CD4-positive, alpha-beta memory T cell (primary cell): ENCODE measurements around the gene ATP2B2. TPM values are rescaled to one million over a fixed set of nuclear protein-coding genes. Genes with fewer than 3 reads are reported as not detected.

Source experiments
- CTCF ChIA-PET: fragments of 350-600 bp; sonication (Branson Sonifier 250); formaldehyde crosslinking; loops from one replicate; lab custom pipeline; 2021; ENCODE audit warnings: inconsistent platforms; ENCODE audit not compliant: partially characterized antibody; lab: Charles Lee
- POLR2A ChIA-PET: fragments of 350-600 bp; sonication (Branson Sonifier 250); formaldehyde crosslinking; loops from one replicate; lab custom pipeline; 2021; ENCODE audit not compliant: partially characterized antibody; lab: Charles Lee
- DNase-seq, 5 donors: peaks; one replicate each; pipeline versions ENCODE4 v3.0.0 to v3.0.0-alpha.2; 2020 to 2022; ENCODE audit warnings: mixed read lengths in 1 of 5
- H3K27ac ChIP-seq: one replicate; pipeline ENCODE4 v1.7.0; 2013; ENCODE audit warnings: low read depth, low read length
- H3K27me3 ChIP-seq: 2 replicates; pipeline ENCODE4 v1.7.0; 2013; ENCODE audit warnings: mild to moderate bottlenecking, low read length, moderate library complexity; ENCODE audit not compliant: insufficient read depth
- H3K36me3 ChIP-seq: 2 replicates; pipeline ENCODE4 v1.7.0; 2013; ENCODE audit warnings: mild to moderate bottlenecking, low read length, moderate library complexity; ENCODE audit not compliant: insufficient read depth
- H3K4me1 ChIP-seq: 2 replicates; pipeline ENCODE4 v1.7.0; 2013; ENCODE audit warnings: mild to moderate bottlenecking, low read length, moderate library complexity; ENCODE audit not compliant: insufficient read depth
- H3K4me3 ChIP-seq, 2 donors: one replicate each; pipeline ENCODE4 v1.7.0; 2013; ENCODE audit warnings: low read length in 2 of 2, mild to moderate bottlenecking in 1 of 2
- H3K9me3 ChIP-seq, 2 donors: one replicate each; pipeline ENCODE4 v1.7.0; 2013; ENCODE audit warnings: low read length in 2 of 2, control low read depth in 1 of 2; ENCODE audit not compliant: control insufficient read depth in 1 of 2
- H3K27ac Mint-ChIP-seq, 7 donors: one replicate each; pipeline ENCODE4 v1.8.0; 2020 to 2021; ENCODE audit warnings: mixed read lengths in 7 of 7, mild to moderate bottlenecking in 6 of 7, inconsistent platforms in 3 of 7, moderate library complexity in 3 of 7
- H3K27me3 Mint-ChIP-seq, 2 donors: one replicate each; pipeline ENCODE4 v1.8.0; 2020 to 2021; ENCODE audit warnings: mixed read lengths in 2 of 2
- H3K36me3 Mint-ChIP-seq, 2 donors: one replicate each; pipeline ENCODE4 v1.8.0; 2020 to 2021; ENCODE audit warnings: mixed read lengths in 2 of 2, inconsistent platforms in 1 of 2, mild to moderate bottlenecking in 1 of 2
- H3K4me1 Mint-ChIP-seq, 4 donors: one replicate each; pipeline ENCODE4 v1.8.0; 2020 to 2021; ENCODE audit warnings: mixed read lengths in 4 of 4, mild to moderate bottlenecking in 1 of 4
- H3K4me3 Mint-ChIP-seq, 8 donors: one replicate each; pipeline ENCODE4 v1.8.0; 2020 to 2021; ENCODE audit warnings: mixed read lengths in 8 of 8, mild to moderate bottlenecking in 7 of 8, moderate library complexity in 6 of 8, inconsistent platforms in 3 of 8
- H3K9me3 Mint-ChIP-seq, 8 donors: one replicate each; pipeline ENCODE4 v1.8.0; 2020 to 2021; ENCODE audit warnings: mixed read lengths in 8 of 8, mild to moderate bottlenecking in 5 of 8, inconsistent platforms in 3 of 8, moderate library complexity in 1 of 8
- intact Hi-C: fragments of 100-400 bp; cut with micrococcal nuclease; formaldehyde crosslinking; loops from one replicate; pipeline ENCODE4 v1.15.1; 2023
- polyA plus RNA-seq, 2 donors: library from polyadenylated mRNA; unstranded; fragments of 300-500 nt; fragmentation: Illumina TruSeq; gene quantifications; one replicate each; pipeline ENCODE4 v1.2.3, GENCODE V29; 2021
- total RNA-seq, 2 experiments: library from RNA; stranded (reverse); gene quantifications; one replicate each; pipeline ENCODE4 v1.2.3, GENCODE V29; 2021

The ATP2B2 gene
- total and polyA plus RNA-seq, 4 experiments from 2014 or later = not detected

DNA sequence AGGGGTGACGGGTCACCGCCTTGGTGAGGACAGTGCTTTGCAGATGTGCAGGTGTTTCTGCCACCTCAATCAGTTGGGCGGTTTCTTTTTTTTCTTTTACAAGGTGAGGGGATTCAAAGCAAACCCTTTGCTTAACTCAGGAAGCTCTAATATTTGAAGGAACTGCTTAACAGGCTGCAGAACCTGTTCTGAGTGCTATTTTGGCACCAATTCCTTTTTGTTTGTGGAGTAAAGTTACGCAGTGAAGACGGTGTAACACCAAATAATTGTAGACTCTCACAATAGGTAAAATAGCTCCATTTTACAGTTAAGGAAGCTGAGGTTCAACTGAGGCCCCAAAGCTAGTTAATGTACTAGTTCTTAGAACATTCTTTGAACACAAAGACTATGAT, 219.3 kb downstream of the ATP2B2 start:
- peaks cover 0 to 47% of the 10 kb centered on the region in 2 donors for H3K36me3 Mint-ChIP-seq
- Histone ChIP-seq H3K9me3 (no peaks in the 10 kb centered on the region), H3K4me1 (peaks cover 23% of the 10 kb centered on the region), H3K27ac (no peak overlapping the region), H3K27me3 (no peaks in the 10 kb centered on the region), H3K36me3 (peaks cover 26% of the 10 kb centered on the region), H3K4me3 (no peak overlapping the region)
- H3K27me3 Mint-ChIP-seq = no peaks in the 10 kb centered on the region
- H3K4me1 Mint-ChIP-seq = peaks cover 26 to 45% (median 29%) of the 10 kb centered on the region in 4 donors
- intact Hi-C loops = loop anchor here (2.0 to 10.0 kb wide), 3 partner anchors 37 to 301 kb away; partner anchors contain the start of genes EMC3, IRAK2 and TATDN2
- DNase-seq = no peak
- H3K4me3 Mint-ChIP-seq = no peak overlapping the region
- CTCF ChIA-PET = interaction anchor here (1.3 kb wide), 1 partner anchor 10 kb away, joined by 4 read pairs; no protein-coding TSS in a partner anchor
- POLR2A ChIA-PET = interaction anchor here (1.8 kb wide), 1 partner anchor 44 kb away, joined by 3 read pairs; no protein-coding TSS in a partner anchor
- H3K27ac Mint-ChIP-seq = peak overlapping the region; percentile 17 to 89 (median 56)
- no peaks in the 10 kb centered on the region for H3K9me3 Mint-ChIP-seq

DNA sequence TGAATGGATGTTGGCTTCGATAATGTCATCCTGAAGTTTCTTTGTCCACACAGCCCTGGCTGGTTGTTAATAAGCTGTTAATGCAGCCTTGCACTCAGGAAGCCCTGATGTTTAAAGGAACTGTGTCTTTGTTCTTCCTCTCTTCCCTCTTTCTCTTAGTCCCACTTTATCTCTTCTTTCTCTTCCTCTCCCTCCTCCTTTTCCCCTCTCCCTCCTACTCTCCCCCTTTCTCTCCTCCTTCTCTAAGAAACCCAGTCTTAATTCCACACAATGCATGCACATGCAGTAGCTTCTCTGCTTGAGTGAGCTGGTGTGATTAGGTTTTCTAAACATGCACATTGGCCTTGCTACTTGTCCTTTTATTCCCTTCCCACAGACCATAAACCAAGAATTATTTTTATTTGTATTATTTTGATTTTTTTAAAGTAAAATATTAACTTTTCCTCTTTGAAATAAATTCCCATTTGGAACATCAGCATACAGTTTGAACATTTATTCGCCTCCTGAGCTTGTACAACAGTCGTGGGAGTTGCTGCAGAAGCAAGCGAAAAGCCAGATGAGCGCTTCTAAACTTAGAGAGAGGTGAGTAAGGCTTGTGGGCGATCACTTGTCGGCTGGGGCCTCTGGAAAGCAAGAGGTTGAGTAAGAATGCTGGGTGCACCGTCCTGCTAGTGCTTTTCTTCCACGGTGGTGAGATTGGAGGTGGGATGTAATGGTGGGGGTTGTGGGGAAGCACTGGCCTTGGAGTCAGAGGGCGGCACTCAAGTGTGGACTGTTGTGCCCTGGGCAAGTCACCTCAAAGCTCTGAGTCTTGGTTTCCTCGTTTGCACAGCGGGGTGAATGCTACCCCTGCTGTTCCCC, 219.9 kb downstream of the ATP2B2 start:
- intact Hi-C loops = loop anchor here (2.0 to 10.0 kb wide), 3 partner anchors 37 to 301 kb away; partner anchors contain the start of genes EMC3, IRAK2 and TATDN2
- Mint-ChIP-seq H3K27me3 (no peaks in the 10 kb centered on the region), H3K4me1 (peaks cover 26 to 45% (median 29%) of the 10 kb centered on the region in 4 donors), H3K36me3 (peaks cover 1 to 53% of the 10 kb centered on the region in 2 donors), H3K27ac (peak overlapping the region; percentile 80 to 96 (median 90)), H3K9me3 (no peaks in the 10 kb centered on the region), H3K4me3 (no peak overlapping the region)
- no peak overlapping the region for H3K4me3 ChIP-seq
- H3K9me3 ChIP-seq = no peaks in the 10 kb centered on the region
- peaks cover 23% of the 10 kb centered on the region for H3K4me1 ChIP-seq
- ChIA-PET CTCF (interaction anchor here (0.6 to 1.3 kb wide), 2 partner anchors 10 to 303 kb away, joined by 3 to 4 read pairs; no protein-coding TSS in a partner anchor), POLR2A (interaction anchor here (1.8 kb wide), 1 partner anchor 43 kb away, joined by 3 read pairs; no protein-coding TSS in a partner anchor)
- no peaks in the 10 kb centered on the region for H3K27me3 ChIP-seq
- DNase-seq = no peak
- H3K27ac ChIP-seq = peak overlapping the region; percentile 43
- peaks cover 29% of the 10 kb centered on the region for H3K36me3 ChIP-seq

GRCh38 chr3:10284496-10284895, 220.9 kb downstream of the ATP2B2 start:
- H3K4me1 Mint-ChIP-seq = peaks cover 29 to 45% (median 30%) of the 10 kb centered on the region in 4 donors
- H3K4me1 ChIP-seq = peaks cover 23% of the 10 kb centered on the region
- no peaks in the 10 kb centered on the region for H3K9me3 ChIP-seq
- H3K27ac Mint-ChIP-seq = peak overlapping the region; percentile 80 to 96 (median 90)
- POLR2A ChIA-PET = interaction anchor here (1.3 kb wide), 1 partner anchor 81 kb away, joined by 3 read pairs; no protein-coding TSS in a partner anchor
- H3K4me3 ChIP-seq = no peak overlapping the region
- H3K4me3 Mint-ChIP-seq = peak overlapping the region in 7 of 8 donors; percentile 28 to 67 (median 58)
- peaks cover 39% of the 10 kb centered on the region for H3K36me3 ChIP-seq
- peak; percentile 47 to 87 (median 59) for DNase-seq
- H3K27me3 Mint-ChIP-seq = no peaks in the 10 kb centered on the region
- no peaks in the 10 kb centered on the region for H3K27me3 ChIP-seq
- intact Hi-C loops = loop anchor here (10.0 kb wide), 1 partner anchor 300 kb away; the partner anchor contains the start of gene EMC3
- peaks cover 8 to 63% of the 10 kb centered on the region in 2 donors for H3K36me3 Mint-ChIP-seq
- H3K27ac ChIP-seq = peak overlapping the region; percentile 43
- CTCF ChIA-PET = interaction anchor here (3.7 kb wide), 1 partner anchor 21 kb away, joined by 14 read pairs; no protein-coding TSS in a partner anchor
- no peaks in the 10 kb centered on the region for H3K9me3 Mint-ChIP-seq

DNA sequence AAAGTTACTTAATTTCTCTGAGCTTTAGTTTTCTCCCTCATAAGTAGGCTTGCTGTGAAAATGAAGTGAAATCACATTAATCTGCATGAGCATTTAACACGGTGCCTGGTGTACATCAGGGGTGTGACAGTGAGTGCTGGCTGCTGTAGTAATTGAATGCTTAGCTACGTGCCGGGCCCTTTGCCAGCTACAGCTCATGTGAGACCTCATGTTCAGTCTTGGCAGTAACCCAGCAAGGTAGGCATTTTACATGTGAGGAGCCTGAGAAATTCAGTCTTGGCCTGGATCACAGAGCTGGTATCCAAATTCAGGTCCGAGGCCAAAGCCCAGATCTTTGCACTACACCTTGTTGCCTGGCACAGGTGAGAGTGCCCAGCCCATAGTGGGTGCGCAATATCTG, 221.7 kb downstream of the ATP2B2 start:
- peak overlapping the region; percentile 43 for H3K27ac ChIP-seq
- H3K27ac Mint-ChIP-seq = peak overlapping the region; percentile 37 to 96 (median 80)
- H3K4me3 Mint-ChIP-seq = peak overlapping the region in 4 of 8 donors; percentile 12 to 59 (median 34)
- H3K4me3 ChIP-seq = no peak overlapping the region
- intact Hi-C loops = loop anchor here (10.0 kb wide), 1 partner anchor 299 kb away; the partner anchor contains the start of gene EMC3
- peaks cover 14 to 64% of the 10 kb centered on the region in 2 donors for H3K36me3 Mint-ChIP-seq
- peaks cover 29 to 49% (median 30%) of the 10 kb centered on the region in 4 donors for H3K4me1 Mint-ChIP-seq
- POLR2A ChIA-PET = interaction anchor here (0.5 to 1.3 kb wide), 5 partner anchors 32 to 351 kb away, joined by 3 read pairs; partner anchors contain the start of gene TATDN2
- no peaks in the 10 kb centered on the region for H3K27me3 Mint-ChIP-seq
- H3K9me3 Mint-ChIP-seq = no peaks in the 10 kb centered on the region
- CTCF ChIA-PET = interaction anchor here (0.7 to 3.7 kb wide), 6 partner anchors 13 to 352 kb away, joined by 3 to 14 read pairs (median 3); no protein-coding TSS in a partner anchor
- H3K36me3 ChIP-seq = peaks cover 42% of the 10 kb centered on the region
- H3K4me1 ChIP-seq = peaks cover 23% of the 10 kb centered on the region
- H3K27me3 ChIP-seq = no peaks in the 10 kb centered on the region
- no peak for DNase-seq
- H3K9me3 ChIP-seq = no peaks in the 10 kb centered on the region

DNA sequence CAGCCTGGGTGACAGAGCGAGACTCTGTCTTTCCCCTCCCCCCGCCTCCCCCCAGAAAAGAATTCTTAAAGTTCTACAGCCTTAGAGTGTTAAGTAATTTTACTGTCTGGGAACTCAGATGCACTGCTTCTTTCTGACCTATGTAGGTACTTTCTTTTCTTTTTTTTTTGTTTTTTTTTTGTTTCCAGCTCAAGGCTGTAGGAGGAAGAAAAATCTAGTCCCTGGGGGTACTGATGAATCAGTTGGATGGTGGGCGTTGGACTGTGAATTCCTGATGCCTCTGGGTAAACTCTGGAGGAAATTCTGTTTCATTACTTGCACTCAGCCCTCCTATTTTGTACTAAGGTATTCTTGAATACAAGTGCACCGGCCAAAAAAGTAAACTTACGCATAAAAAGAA, 223.4 kb downstream of the ATP2B2 start:
- intact Hi-C loops = loop anchor here (10.0 kb wide), 1 partner anchor 297 kb away; the partner anchor contains the start of gene EMC3
- no peak overlapping the region for H3K4me3 Mint-ChIP-seq
- Histone ChIP-seq H3K27me3 (no peaks in the 10 kb centered on the region), H3K9me3 (no peaks in the 10 kb centered on the region), H3K36me3 (peaks cover 46% of the 10 kb centered on the region), H3K27ac (no peak overlapping the region), H3K4me3 (no peak overlapping the region), H3K4me1 (peaks cover 23% of the 10 kb centered on the region)
- peaks cover 21 to 74% of the 10 kb centered on the region in 2 donors for H3K36me3 Mint-ChIP-seq
- POLR2A ChIA-PET = interaction anchor here (1.3 kb wide), 1 partner anchor 39 kb away, joined by 3 read pairs; no protein-coding TSS in a partner anchor
- CTCF ChIA-PET = interaction anchor here (0.7 to 3.7 kb wide), 2 partner anchors 19 to 85 kb away, joined by 3 to 14 read pairs; no protein-coding TSS in a partner anchor
- peak overlapping the region in 4 of 7 donors; percentile 17 to 77 (median 67) for H3K27ac Mint-ChIP-seq
- peaks cover 27 to 52% (median 35%) of the 10 kb centered on the region in 4 donors for H3K4me1 Mint-ChIP-seq
- no peaks in the 10 kb centered on the region for H3K9me3 Mint-ChIP-seq
- H3K27me3 Mint-ChIP-seq = no peaks in the 10 kb centered on the region
- no peak for DNase-seq

DNA sequence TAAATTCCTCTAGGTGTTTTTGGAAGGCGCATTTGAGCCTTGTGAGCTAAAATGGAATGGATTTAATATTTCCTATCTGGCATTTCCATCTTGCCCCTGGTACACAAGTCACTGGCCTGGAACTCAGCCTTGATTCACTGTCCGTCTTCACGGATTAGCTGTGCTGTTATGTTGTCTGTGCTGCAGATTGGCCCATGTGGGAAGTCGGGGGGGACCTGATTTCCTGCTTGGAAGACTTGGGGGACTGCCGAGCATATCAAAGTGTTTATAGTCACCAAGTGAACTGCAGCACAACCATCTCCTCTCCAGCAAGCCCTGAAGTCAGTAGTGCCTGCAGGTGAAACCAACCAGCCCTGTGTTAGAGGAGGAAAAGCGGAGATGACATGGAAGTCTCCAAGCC, 224.8 kb downstream of the ATP2B2 start:
- ChIA-PET CTCF (interaction anchor here (1.1 kb wide), 1 partner anchor 17 kb away, joined by 3 read pairs; no protein-coding TSS in a partner anchor), POLR2A (interaction anchor here (1.4 kb wide), 1 partner anchor 9 kb away, joined by 4 read pairs; no protein-coding TSS in a partner anchor)
- H3K4me3 ChIP-seq = no peak overlapping the region
- Mint-ChIP-seq H3K9me3 (no peaks in the 10 kb centered on the region), H3K4me1 (peaks cover 27 to 49% (median 36%) of the 10 kb centered on the region in 4 donors), H3K27me3 (no peaks in the 10 kb centered on the region), H3K36me3 (peaks cover 21 to 75% of the 10 kb centered on the region in 2 donors), H3K4me3 (no peak overlapping the region), H3K27ac (peak overlapping the region in 2 of 7 donors; percentile 41 to 62)
- H3K36me3 ChIP-seq = peaks cover 50% of the 10 kb centered on the region
- H3K9me3 ChIP-seq = no peaks in the 10 kb centered on the region
- no peak for DNase-seq
- H3K4me1 ChIP-seq = peaks cover 31% of the 10 kb centered on the region
- no peak overlapping the region for H3K27ac ChIP-seq
- H3K27me3 ChIP-seq = no peaks in the 10 kb centered on the region
- intact Hi-C loops = loop anchor here (10.0 kb wide), 1 partner anchor 296 kb away; the partner anchor contains the start of gene EMC3
